Transverse colon (tissue), 4 donors: Measurements from ENCODE around the gene RPRD1A. TPM values are rescaled to one million over a fixed set of nuclear protein-coding genes. Genes with fewer than 3 reads are reported as not detected.

Experiments used
- DNase-seq: peaks from one replicate; pipeline ENCODE4 v3.0.0-alpha.2; 2019
- H3K27ac ChIP-seq, 4 donors: fragments of 200-600 bp; sonication (generic); 2 replicates each; pipeline ENCODE4 v1.5.1; 2016 to 2018; ENCODE audit warnings: inconsistent platforms in 4 of 4
- H3K27me3 ChIP-seq: fragments of 200-600 bp; sonication (generic); 2 replicates; pipeline ENCODE4 v1.5.1; 2017; ENCODE audit warnings: inconsistent platforms
- H3K36me3 ChIP-seq, 4 donors: fragments of 200-600 bp; sonication (generic); 2 replicates each; pipeline ENCODE4 v1.5.1; 2017 to 2019; ENCODE audit warnings: inconsistent platforms in 4 of 4
- H3K4me1 ChIP-seq, 4 donors: fragments of 200-600 bp; sonication (generic); 2 replicates each; pipeline ENCODE4 v1.5.1; 2017 to 2020; ENCODE audit warnings: inconsistent platforms in 4 of 4
- H3K4me3 ChIP-seq, 4 donors: fragments of 200-600 bp; sonication (generic); 1 replicate in 1 of 4; 2 replicates in 3 of 4; pipeline versions ENCODE4 v1.5.1 to v1.6.1; 2017 to 2019; ENCODE audit warnings: inconsistent platforms in 4 of 4
- H3K9me3 ChIP-seq, 2 donors: fragments of 200-600 bp; sonication (generic); 2 replicates each; pipeline ENCODE4 v1.5.1; 2017 to 2019; ENCODE audit warnings: inconsistent platforms in 2 of 2
- EP300 ChIP-seq: sonication (generic); formaldehyde crosslinking; IDR thresholded peaks from one replicate; pipeline ENCODE4 v1.6.1; 2017; ENCODE audit warnings: antibody characterized with exemption, low read depth
- POLR2A ChIP-seq: fragments of 450-650 bp; IDR thresholded peaks from one replicate; pipeline ENCODE4 v1.6.1; 2016; ENCODE audit warnings: antibody characterized with exemption, mild to moderate bottlenecking, moderate library complexity
- POLR2AphosphoS5 ChIP-seq, 3 donors: sonication (generic); formaldehyde crosslinking; IDR thresholded peaks; one replicate each; pipeline ENCODE4 v1.6.1; 2016; ENCODE audit warnings: antibody characterized with exemption in 3 of 3
- WGBS, 2 donors: methylation state at CpG; one replicate each; pipeline ENCODE4 v1.1.5; 2018; ENCODE audit warnings: low coverage in 1 of 2; 5-methylcytosine and 5-hydroxymethylcytosine counted together
- in situ Hi-C, 4 donors: fragments of 200-750 bp; cut with MboI; loops; one replicate each; pipeline versions ENCODE4 v1.15.0 to v1.15.1; 2017; ENCODE audit warnings: low sequenced_read_pairs in 3 of 4, low pct_ligation_motif_present in 1 of 4, low pct_unique_long_range_greater_than_20kb in 1 of 4
- intact Hi-C: fragments of 100-400 bp; cut with DNase I; formaldehyde crosslinking; loops from one replicate; pipeline ENCODE4 v1.15.1; 2023; ENCODE audit warnings: low total_unique reads
- total RNA-seq, 4 donors: library from RNA; depleted of rRNA; stranded (reverse); fragments of >200 nt; gene quantifications; one replicate each; pipeline ENCODE4 v1.1.0, GENCODE V29; 2016
- TF ChIP-seq, protein P1 (sequence below), 5 experiments: fragments of 200-600 bp in 3 of 5; fragments of 450-650 bp in 2 of 5; sonication (generic) in 3 of 5; IDR thresholded peaks; 1 replicate in 2 of 5; 2 replicates in 3 of 5; pipeline ENCODE4 v1.5.1; 2016 to 2017; ENCODE audit warnings: antibody characterized with exemption in 5 of 5, inconsistent platforms in 3 of 5, mild to moderate bottlenecking in 2 of 5, moderate library complexity in 1 of 5

Gene RPRD1A
- total RNA-seq, 4 donors from 2014 or later, result 34.4 to 59.9 (median 44.3) TPM

DNA sequence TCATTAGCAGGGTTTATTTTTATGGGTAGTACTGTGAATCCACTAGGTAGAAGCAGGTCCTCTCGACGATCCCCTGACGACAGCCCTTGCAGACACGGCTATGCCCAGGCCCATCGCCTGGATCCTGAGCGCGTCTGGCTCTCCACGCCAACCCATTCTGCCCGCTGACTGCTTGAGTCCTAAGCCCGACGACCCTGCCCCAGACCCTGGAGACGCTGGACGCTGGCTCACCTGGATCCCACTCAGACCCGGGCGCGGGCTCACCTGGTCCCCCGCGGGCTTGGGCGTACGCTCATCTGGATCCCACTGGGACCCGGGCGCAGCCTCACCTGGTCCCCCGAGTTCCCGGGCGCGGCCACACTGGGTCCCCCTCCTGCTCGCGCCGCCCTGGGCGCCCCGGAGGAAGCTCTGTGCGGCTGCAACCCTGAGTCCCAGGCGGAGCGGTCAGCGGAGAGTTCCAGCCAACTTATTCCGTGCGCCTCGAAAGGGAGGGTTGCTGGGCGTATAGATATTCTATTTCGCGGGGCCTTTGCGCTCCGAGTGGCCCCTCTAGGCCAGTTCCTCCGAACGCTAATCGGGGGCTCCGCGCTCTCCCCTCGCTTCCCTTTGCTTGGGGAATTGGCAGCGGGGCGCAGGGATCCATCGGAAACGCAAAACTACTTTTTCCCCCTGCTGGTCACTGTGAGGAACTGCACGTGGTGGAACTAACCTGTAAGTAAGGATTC, 117.3 kb downstream of the RPRD1A start:
- TF ChIP-seq POLR2AphosphoS5 (IDR thresholded peaks at IDR 0.05), result no peak
- TF ChIP-seq, protein P1, sequence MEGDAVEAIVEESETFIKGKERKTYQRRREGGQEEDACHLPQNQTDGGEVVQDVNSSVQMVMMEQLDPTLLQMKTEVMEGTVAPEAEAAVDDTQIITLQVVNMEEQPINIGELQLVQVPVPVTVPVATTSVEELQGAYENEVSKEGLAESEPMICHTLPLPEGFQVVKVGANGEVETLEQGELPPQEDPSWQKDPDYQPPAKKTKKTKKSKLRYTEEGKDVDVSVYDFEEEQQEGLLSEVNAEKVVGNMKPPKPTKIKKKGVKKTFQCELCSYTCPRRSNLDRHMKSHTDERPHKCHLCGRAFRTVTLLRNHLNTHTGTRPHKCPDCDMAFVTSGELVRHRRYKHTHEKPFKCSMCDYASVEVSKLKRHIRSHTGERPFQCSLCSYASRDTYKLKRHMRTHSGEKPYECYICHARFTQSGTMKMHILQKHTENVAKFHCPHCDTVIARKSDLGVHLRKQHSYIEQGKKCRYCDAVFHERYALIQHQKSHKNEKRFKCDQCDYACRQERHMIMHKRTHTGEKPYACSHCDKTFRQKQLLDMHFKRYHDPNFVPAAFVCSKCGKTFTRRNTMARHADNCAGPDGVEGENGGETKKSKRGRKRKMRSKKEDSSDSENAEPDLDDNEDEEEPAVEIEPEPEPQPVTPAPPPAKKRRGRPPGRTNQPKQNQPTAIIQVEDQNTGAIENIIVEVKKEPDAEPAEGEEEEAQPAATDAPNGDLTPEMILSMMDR (IDR thresholded peaks at IDR 0.05), result peak; percentile 87 to 98 (median 94)
- intact Hi-C loops (loop anchor here (10.0 kb wide), 2 partner anchors 195 to 565 kb away; no protein-coding TSS in a partner anchor), in situ Hi-C loops (loop anchor here (5.0 to 25.0 kb wide), 4 partner anchors 188 to 563 kb away; partner anchors contain the start of gene ZNF396 (in 4 of the 4))
- 0 to 11% methylated on average over 6 to 50 of the region's 54 CpGs for WGBS, 2 donors
- Histone ChIP-seq H3K27me3 (peaks cover 5% of the 10 kb centered on the region), H3K27ac (no peak overlapping the region), H3K36me3 (no peaks in the 10 kb centered on the region), H3K4me1 (peaks cover 3 to 5% (median 4%) of the 10 kb centered on the region in 4 donors), H3K9me3 (no peaks in the 10 kb centered on the region), H3K4me3 (peak overlapping the region; percentile 33 to 61 (median 43))
- peak; percentile 42 for DNase-seq

DNA sequence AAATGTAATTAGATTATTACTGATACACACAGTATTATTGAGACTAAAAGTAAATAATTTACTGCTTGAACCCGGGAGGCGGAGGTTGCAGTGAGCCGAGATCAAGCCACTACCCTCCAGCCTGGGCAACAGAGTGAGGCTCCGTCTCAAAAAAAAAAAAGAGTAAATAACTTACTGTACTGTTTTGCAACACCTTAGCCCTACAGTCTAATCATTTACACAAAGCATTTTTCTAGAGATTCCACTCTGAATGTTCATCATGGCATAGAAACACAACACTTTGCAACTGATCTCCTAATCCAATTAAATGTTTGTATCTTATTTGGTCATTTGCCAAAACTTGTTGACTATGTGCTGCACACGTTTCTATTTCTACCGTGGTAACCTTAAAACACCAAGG, 118.3 kb downstream of the RPRD1A start:
- no peak overlapping the region for H3K27ac ChIP-seq
- H3K9me3 ChIP-seq, result no peaks in the 10 kb centered on the region
- H3K4me3 ChIP-seq, result no peak overlapping the region
- no peaks in the 10 kb centered on the region for H3K36me3 ChIP-seq
- TF ChIP-seq EP300, result no peak
- no peak for TF ChIP-seq POLR2AphosphoS5 (IDR thresholded peaks at IDR 0.05)
- TF ChIP-seq, protein P1 (IDR thresholded peaks at IDR 0.05), result no peak
- TF ChIP-seq POLR2A, result no peak
- intact Hi-C loops, result loop anchor here (10.0 kb wide), 1 partner anchor 194 kb away; no protein-coding TSS in a partner anchor
- WGBS, 2 donors, result 45 to 72% methylated on average over 5 to 6 of the region's 6 CpGs
- H3K4me1 ChIP-seq, result peaks cover 3 to 5% (median 4%) of the 10 kb centered on the region in 4 donors
- no peak for DNase-seq
- peaks cover 5% of the 10 kb centered on the region for H3K27me3 ChIP-seq
- in situ Hi-C loops, result loop anchor here in 2 of 4 donors (25.0 kb wide), 2 partner anchors 187 to 562 kb away; partner anchors contain the start of gene ZNF396 (in 1 of the 2)

DNA sequence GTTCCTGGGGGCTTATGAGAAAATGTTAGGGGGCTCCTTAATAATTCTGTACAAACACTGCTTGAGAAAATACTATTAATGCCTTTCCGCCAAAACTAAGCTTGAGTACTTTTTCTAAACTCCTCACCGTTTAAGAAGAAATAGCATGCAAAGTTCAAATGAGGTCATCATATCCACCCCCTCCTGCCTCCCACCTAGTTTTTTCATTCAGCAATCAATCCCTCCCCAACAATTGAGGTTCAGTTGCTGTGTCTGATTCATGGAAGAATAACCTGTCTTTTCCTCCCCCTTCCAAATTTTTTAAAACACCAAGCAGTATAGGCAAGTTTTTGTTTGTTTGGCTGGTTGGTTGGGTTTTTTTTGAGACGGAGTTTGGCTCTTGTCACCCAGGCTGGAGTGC, 119.3 kb downstream of the RPRD1A start:
- 67 to 85% methylated on average over 3 of the region's 3 CpGs for WGBS, 2 donors
- in situ Hi-C loops (loop anchor here in 2 of 4 donors (25.0 kb wide), 2 partner anchors 186 to 561 kb away; partner anchors contain the start of gene ZNF396 (in 1 of the 2)), intact Hi-C loops (loop anchor here (10.0 kb wide), 1 partner anchor 193 kb away; no protein-coding TSS in a partner anchor)
- H3K9me3 ChIP-seq, result no peaks in the 10 kb centered on the region
- no peak overlapping the region for H3K4me3 ChIP-seq
- H3K27ac ChIP-seq, result no peak overlapping the region
- TF ChIP-seq POLR2AphosphoS5 (IDR thresholded peaks at IDR 0.05) (no peak), EP300 (no peak), POLR2A (no peak)
- TF ChIP-seq, protein P1 (IDR thresholded peaks at IDR 0.05), result no peak
- no peaks in the 10 kb centered on the region for H3K36me3 ChIP-seq
- H3K27me3 ChIP-seq, result peaks cover 5% of the 10 kb centered on the region
- H3K4me1 ChIP-seq, result peaks cover 3 to 5% (median 4%) of the 10 kb centered on the region in 4 donors
- DNase-seq, result no peak

DNA sequence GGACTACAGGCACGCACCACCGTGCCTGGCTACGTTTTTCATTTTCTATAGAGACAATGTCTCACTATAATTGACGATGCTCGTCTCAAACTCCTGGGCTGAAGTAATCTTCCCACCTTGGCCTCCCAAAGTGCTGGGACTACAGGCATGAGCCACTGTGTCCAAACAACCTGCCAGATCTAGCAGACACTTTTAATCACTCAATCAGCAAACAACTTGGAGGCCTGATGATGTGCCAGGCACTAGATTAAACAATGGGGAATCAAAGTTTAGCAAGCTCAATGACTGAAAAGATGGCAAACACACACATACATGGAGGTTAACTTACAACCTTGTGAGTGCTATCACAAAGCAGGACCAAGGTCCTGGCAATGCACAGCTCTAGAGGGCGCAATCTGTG, 124.7 kb downstream of the RPRD1A start:
- Histone ChIP-seq H3K27ac (no peak overlapping the region), H3K27me3 (no peaks in the 10 kb centered on the region), H3K36me3 (no peaks in the 10 kb centered on the region), H3K4me3 (no peak overlapping the region), H3K9me3 (no peaks in the 10 kb centered on the region), H3K4me1 (no peaks in the 10 kb centered on the region)
- no peak for DNase-seq
- TF ChIP-seq POLR2AphosphoS5 (IDR thresholded peaks at IDR 0.05), result no peak
- no peak for TF ChIP-seq EP300
- TF ChIP-seq, protein P1 (IDR thresholded peaks at IDR 0.05), result no peak
- TF ChIP-seq POLR2A, result no peak
- in situ Hi-C loops (loop anchor here in 2 of 4 donors (25.0 kb wide), 2 partner anchors 180 to 555 kb away; partner anchors contain the start of gene ZNF396 (in 1 of the 2)), intact Hi-C loops (loop anchor here (10.0 kb wide), 1 partner anchor 188 kb away; no protein-coding TSS in a partner anchor)
- 93% methylated on average over 6 of the region's 6 CpGs; no CpG with 5 or more reads in 1 of the 2 donors for WGBS, 2 donors
